Neural cell (in vitro differentiated cells): Measurements from ENCODE around the gene LARP6. TPM values are rescaled to one million over a fixed set of nuclear protein-coding genes. Genes with fewer than 3 reads are reported as not detected.

ENCODE experiments used
- H2AFZ ChIP-seq: fragments of 200-600, 300-800 bp; sonication (generic), shearing (Covaris generic); 2 replicates; pipeline ENCODE4 v1.6.0; 2014; ENCODE audit warnings: low read depth, mild to moderate bottlenecking, antibody characterized with exemption, low read length, moderate library complexity
- H3F3A ChIP-seq: fragments of 200-600 bp; shearing (Covaris generic); 2 replicates; pipeline ENCODE4 v1.6.1; 2016; ENCODE audit warnings: mild to moderate bottlenecking, moderate library complexity, mixed read lengths, antibody characterized with exemption, low read length; ENCODE audit not compliant: insufficient read depth, poor library complexity, severe bottlenecking
- H3K27ac ChIP-seq: fragments of 200-600, 300-800 bp; sonication (generic), shearing (Covaris generic); 2 replicates; pipeline ENCODE4 v1.5.1; 2014; ENCODE audit warnings: mild to moderate bottlenecking, low read length, moderate library complexity
- H3K27me3 ChIP-seq: fragments of 300-800, 200-600 bp; sonication (generic), shearing (Covaris generic); 2 replicates; pipeline ENCODE4 v1.6.0; 2014; ENCODE audit warnings: mild to moderate bottlenecking, low read depth, low read length, moderate library complexity; ENCODE audit not compliant: insufficient read depth
- H3K36me3 ChIP-seq: fragments of 300-800, 200-600 bp; sonication (generic), shearing (Covaris generic); 2 replicates; pipeline ENCODE4 v1.5.1; 2014; ENCODE audit warnings: mild to moderate bottlenecking, antibody characterized with exemption, low read length, moderate library complexity; ENCODE audit not compliant: insufficient read depth
- H3K4me2 ChIP-seq: fragments of 300-800, 200-600 bp; sonication (generic), shearing (Covaris generic); 2 replicates; pipeline ENCODE4 v1.6.0; 2014; ENCODE audit warnings: mild to moderate bottlenecking, low read length
- H3K4me3 ChIP-seq: fragments of 300-800, 200-600 bp; sonication (generic), shearing (Covaris generic); 2 replicates; pipeline ENCODE4 v1.5.1; 2014; ENCODE audit warnings: mild to moderate bottlenecking, low read length, moderate library complexity
- H3K79me2 ChIP-seq: fragments of 200-600 bp; shearing (Covaris generic); replicated peaks from 2 replicates; pipeline ENCODE4 v1.6.0; 2014; ENCODE audit warnings: mild to moderate bottlenecking, low read length, moderate library complexity; ENCODE audit not compliant: insufficient read depth
- H3K9ac ChIP-seq: fragments of 300-800, 200-600 bp; sonication (generic), shearing (Covaris generic); 2 replicates; pipeline ENCODE4 v1.6.1; 2016; ENCODE audit warnings: mild to moderate bottlenecking, low read length, mixed read lengths
- H3K9me2 ChIP-seq: fragments of 200-600 bp; shearing (Covaris generic); 2 replicates; pipeline ENCODE4 v1.6.1; 2016; ENCODE audit warnings: mild to moderate bottlenecking, low read length, mixed read lengths; ENCODE audit not compliant: insufficient read depth
- H3K9me3 ChIP-seq: fragments of 200-600, 300-800 bp; sonication (generic), shearing (Covaris generic); 2 replicates; pipeline ENCODE4 v1.6.1; 2016; ENCODE audit warnings: mild to moderate bottlenecking, mixed run types, low read length, moderate library complexity, mixed read lengths
- H4K20me1 ChIP-seq: fragments of 200-600 bp; shearing (Covaris generic); 2 replicates; pipeline ENCODE4 v1.6.1; 2016; ENCODE audit warnings: mild to moderate bottlenecking, mixed run types; ENCODE audit not compliant: insufficient read depth
- CTCF ChIP-seq: fragments of 450-650 bp; IDR thresholded peaks from 2 replicates; pipeline ENCODE4 v1.5.1; 2014; ENCODE audit warnings: antibody characterized with exemption, mild to moderate bottlenecking, moderate library complexity; ENCODE audit not compliant: poor library complexity, severe bottlenecking
- EP300 ChIP-seq: fragments of 450-650 bp; conservative IDR thresholded peaks from 2 replicates; pipeline ENCODE4 v1.6.1; 2014; ENCODE audit warnings: antibody characterized with exemption, mild to moderate bottlenecking, moderate library complexity; ENCODE audit not compliant: poor library complexity, severe bottlenecking
- EZH2 ChIP-seq: fragments of 200-600, 300-800 bp; shearing (Covaris generic), sonication (generic); IDR thresholded peaks from 2 replicates; pipeline ENCODE4 v1.6.1; 2014; ENCODE audit warnings: antibody characterized with exemption, low read length, borderline replicate concordance, mild to moderate bottlenecking; ENCODE audit not compliant: insufficient read depth, poor library complexity, severe bottlenecking
- MXI1 ChIP-seq: fragments of 450-650 bp; conservative IDR thresholded peaks from 2 replicates; pipeline ENCODE4 v1.6.1; 2014; ENCODE audit warnings: antibody characterized with exemption, mild to moderate bottlenecking; ENCODE audit not compliant: poor library complexity, severe bottlenecking
- POLR2AphosphoS5 ChIP-seq: IDR thresholded peaks from 2 replicates; pipeline ENCODE4 v1.6.1; 2012
- RAD21 ChIP-seq: fragments of 450-650 bp; conservative IDR thresholded peaks from 2 replicates; pipeline ENCODE4 v1.6.1; 2014; ENCODE audit warnings: antibody characterized with exemption, mild to moderate bottlenecking, moderate library complexity
- REST ChIP-seq: IDR thresholded peaks from 2 replicates; pipeline ENCODE4 v1.6.1; 2012; ENCODE audit warnings: borderline replicate concordance
- SMC3 ChIP-seq: fragments of 450-650 bp; conservative IDR thresholded peaks from 2 replicates; pipeline ENCODE4 v1.6.1; 2014; ENCODE audit warnings: antibody characterized with exemption, mild to moderate bottlenecking, moderate library complexity; ENCODE audit not compliant: poor library complexity
- TAF1 ChIP-seq: IDR thresholded peaks from 2 replicates; pipeline ENCODE4 v1.6.1; 2012; ENCODE audit warnings: low read depth
- polyA plus RNA-seq: library from polyadenylated mRNA; depleted of rRNA; stranded (reverse); fragments of >200 nt; gene quantifications from 2 replicates; pipeline ENCODE4 v1.2.3, GENCODE V29; 2014

Gene LARP6
- polyA plus RNA-seq, 1 donor from 2014 or later: 20.4 TPM

- no peaks in the 10 kb centered on the region for H3K27me3 ChIP-seq
- H3K4me2 ChIP-seq: no peak overlapping the region
- no peak overlapping the region for H3K9ac ChIP-seq
- H3K9me2 ChIP-seq: no peaks in the 10 kb centered on the region
- no peaks in the 10 kb centered on the region for H3K9me3 ChIP-seq
- H3K79me2 ChIP-seq: no peaks in the 10 kb centered on the region
- TF ChIP-seq CTCF: no peak
- no peak for TF ChIP-seq TAF1
- no peak for TF ChIP-seq EZH2
- TF ChIP-seq RAD21: no peak
- no peak for TF ChIP-seq POLR2AphosphoS5
- no peak overlapping the region for H3K27ac ChIP-seq
- no peak overlapping the region for H2AFZ ChIP-seq
- no peaks in the 10 kb centered on the region for H3F3A ChIP-seq
- no peak overlapping the region for H3K4me3 ChIP-seq
- H3K36me3 ChIP-seq: no peaks in the 10 kb centered on the region
- H4K20me1 ChIP-seq: no peaks in the 10 kb centered on the region
These were observed 70.3 kb downstream of the LARP6 start for GRCh38 chr15:70783610-70784022.

- no peaks in the 10 kb centered on the region for H3K9me2 ChIP-seq
- no peaks in the 10 kb centered on the region for H3K9me3 ChIP-seq
- no peak overlapping the region for H3K27ac ChIP-seq
- H3K36me3 ChIP-seq: no peaks in the 10 kb centered on the region
- no peak overlapping the region for H3K9ac ChIP-seq
- H2AFZ ChIP-seq: no peak overlapping the region
- TF ChIP-seq EP300 (no peak), TAF1 (no peak), SMC3 (no peak), CTCF (no peak), POLR2AphosphoS5 (no peak), MXI1 (no peak), RAD21 (no peak), EZH2 (no peak)
- no peak overlapping the region for H3K4me3 ChIP-seq
- no peaks in the 10 kb centered on the region for H3K79me2 ChIP-seq
- H3K4me2 ChIP-seq: no peak overlapping the region
- H3K27me3 ChIP-seq: no peaks in the 10 kb centered on the region
- H4K20me1 ChIP-seq: no peaks in the 10 kb centered on the region
- no peaks in the 10 kb centered on the region for H3F3A ChIP-seq
These were observed 70.9 kb downstream of the LARP6 start for GRCh38 chr15:70783041-70783440.

- Histone ChIP-seq H2AFZ (no peak overlapping the region), H4K20me1 (no peaks in the 10 kb centered on the region), H3K79me2 (no peaks in the 10 kb centered on the region), H3K4me2 (no peak overlapping the region), H3F3A (no peaks in the 10 kb centered on the region), H3K9me3 (no peaks in the 10 kb centered on the region), H3K36me3 (no peaks in the 10 kb centered on the region), H3K9ac (no peak overlapping the region), H3K4me3 (no peak overlapping the region), H3K27ac (no peak overlapping the region), H3K27me3 (no peaks in the 10 kb centered on the region), H3K9me2 (no peaks in the 10 kb centered on the region)
- TF ChIP-seq REST (no peak), TAF1 (no peak), POLR2AphosphoS5 (no peak), EZH2 (no peak)
These were observed 72.7 kb downstream of the LARP6 start for GRCh38 chr15:70781236-70781635.
